ENCODE measurements around the gene GSX1. TPM values are rescaled to one million over a fixed set of nuclear protein-coding genes. Genes with fewer than 3 reads are reported as not detected.

Gene GSX1
- total and polyA plus RNA-seq, 9 of the 15 experiments (the other 6 are each of a cell fraction or from before 2014, with no cell fraction given): not detected

DNA sequence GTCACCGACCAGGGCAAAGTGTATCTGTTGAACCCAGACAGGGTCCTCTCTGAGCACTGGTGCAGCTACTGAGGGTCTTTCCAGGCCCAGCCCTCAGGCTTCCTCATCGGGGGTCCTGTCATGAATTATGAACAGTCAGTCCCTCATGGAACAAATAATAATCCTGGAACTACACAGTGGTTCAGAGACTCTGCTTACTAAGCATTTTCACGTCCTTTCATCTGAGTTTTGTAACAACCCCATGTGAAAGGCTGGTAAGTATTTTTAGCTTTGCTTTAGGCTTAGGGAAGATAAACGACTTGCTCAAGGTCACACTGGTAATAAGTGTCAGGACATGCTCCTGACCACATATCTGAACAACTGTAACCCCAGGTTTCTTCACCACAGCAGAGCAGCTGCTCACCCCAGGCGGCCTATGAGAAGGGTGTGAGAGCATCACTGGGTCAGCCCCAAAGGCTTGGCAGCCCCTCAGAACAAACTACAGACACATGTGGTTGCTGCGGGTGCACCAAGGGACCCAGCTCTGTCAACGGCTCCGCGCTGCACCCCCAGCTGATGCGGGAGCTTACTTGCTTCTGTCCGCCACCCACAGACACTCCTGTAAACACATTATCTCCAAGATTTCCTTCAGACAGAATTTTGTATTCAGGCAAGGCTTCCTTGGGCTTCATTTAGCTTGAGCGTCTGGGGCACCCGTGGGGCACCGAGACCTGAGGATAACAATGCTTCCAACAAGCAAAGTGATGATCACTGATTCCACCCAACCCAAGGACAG, 19.4 kb upstream of the GSX1 start (continued):
- no peak for TF ChIP-seq TEAD4 (IDR thresholded peaks at IDR 0.05; ENCODE audit: low read length)
- no peak for TF ChIP-seq TEAD4 (CRISPR knock-in tag; IDR thresholded peaks at IDR 0.05; ENCODE audit: borderline replicate concordance)
- no peak for TF ChIP-seq NFYB (IDR thresholded peaks at IDR 0.05; ENCODE audit: extremely low read depth, insufficient read length)
- TF ChIP-seq PML (IDR thresholded peaks at IDR 0.05; ENCODE audit: low read length): no peak
- TF ChIP-seq, protein P1, sequence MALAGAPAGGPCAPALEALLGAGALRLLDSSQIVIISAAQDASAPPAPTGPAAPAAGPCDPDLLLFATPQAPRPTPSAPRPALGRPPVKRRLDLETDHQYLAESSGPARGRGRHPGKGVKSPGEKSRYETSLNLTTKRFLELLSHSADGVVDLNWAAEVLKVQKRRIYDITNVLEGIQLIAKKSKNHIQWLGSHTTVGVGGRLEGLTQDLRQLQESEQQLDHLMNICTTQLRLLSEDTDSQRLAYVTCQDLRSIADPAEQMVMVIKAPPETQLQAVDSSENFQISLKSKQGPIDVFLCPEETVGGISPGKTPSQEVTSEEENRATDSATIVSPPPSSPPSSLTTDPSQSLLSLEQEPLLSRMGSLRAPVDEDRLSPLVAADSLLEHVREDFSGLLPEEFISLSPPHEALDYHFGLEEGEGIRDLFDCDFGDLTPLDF (CRISPR knock-in tag; IDR thresholded peaks at IDR 0.05): no peak
- no peak for TF ChIP-seq ZNF239 (CRISPR knock-in tag; IDR thresholded peaks at IDR 0.05)

- no peak for FAIRE-seq
- Histone ChIP-seq H3K9ac (ENCODE audit: insufficient read depth in 1 of 2, low read depth in 2 of 2, low read length in 2 of 2) (no peak overlapping the region), H3K9me3 (replicated peaks; ENCODE audit: control insufficient read depth, insufficient read depth, low read depth, low read length) (no peaks in the 10 kb centered on the region), H2AFZ (ENCODE audit: low read depth, low read length) (no peak overlapping the region), H3K79me2 (ENCODE audit: control insufficient read depth, insufficient read depth, low read length) (no peaks in the 10 kb centered on the region), H3K9me1 (ENCODE audit: control insufficient read depth, insufficient read depth, low read length) (no peaks in the 10 kb centered on the region), H3K4me3 (no peak overlapping the region), H3K4me2 (ENCODE audit: insufficient read depth, low read length) (no peak overlapping the region), H3K4me1 (replicated peaks in 1 of 2; ENCODE audit: control insufficient read depth in 2 of 2, insufficient read depth in 2 of 2, low read length in 2 of 2) (no peaks in the 10 kb centered on the region), H3K27ac (ENCODE audit: extremely low read depth, low read depth, low read length) (no peak overlapping the region), H4K20me1 (replicated peaks; ENCODE audit: control insufficient read depth, insufficient read depth, low read length) (no peaks in the 10 kb centered on the region), H3K36me3 (ENCODE audit: control insufficient read depth, insufficient read depth, low read length) (no peaks in the 10 kb centered on the region), H3K27me3 (ENCODE audit: control insufficient read depth in 2 of 2, insufficient read depth in 2 of 2, low read length in 2 of 2) (peaks cover 0 to 22% of the 10 kb centered on the region in 2 experiments; a peak in 2 of 5 replicates)
- ATAC-seq: no peak
- DNase-seq (ENCODE audit: extremely low read depth in 1 of 4, low spot score in 3 of 4): no peak
- BruUV-seq (replicated peaks): no TSS peak
- WGBS (ENCODE audit: insufficient coverage, low coverage, missing lambda C conversion rate): 0% methylated on average over 8 of the region's 8 CpGs
- CTCF ChIA-PET (ENCODE audit: low intra/inter-chr PET ratio): no interaction called here
- in situ Hi-C loops (cut with MboI) (no loop called here), intact Hi-C loops (cut with micrococcal nuclease) (no loop called here)
- POLR2A ChIA-PET: no interaction called here
- TF ChIP-seq ZNF232 (CRISPR knock-in tag; IDR thresholded peaks at IDR 0.05) (no peak), SMARCB1 (IDR thresholded peaks at IDR 0.05; ENCODE audit: insufficient read length, low read depth) (no peak), TBL1XR1 (IDR thresholded peaks at IDR 0.05; ENCODE audit: low read length in 2 of 2) (no peak), MCM7 (IDR thresholded peaks at IDR 0.05) (no peak), MYBL2 (IDR thresholded peaks at IDR 0.05; ENCODE audit: low read depth) (no peak), MYBL2 (CRISPR knock-in tag; IDR thresholded peaks at IDR 0.05; ENCODE audit: borderline replicate concordance) (no peak), ZBTB34 (CRISPR knock-in tag; IDR thresholded peaks at IDR 0.05) (no peak), RHOXF2B (CRISPR knock-in tag; conservative IDR thresholded peaks at IDR 0.05) (no peak), IRF9 (tag; IDR thresholded peaks at IDR 0.05) (no peak)
Measured at GRCh38 chr13:27774169-27774568, 18.1 kb upstream of the GSX1 start.

All from K562 (cell line).